DMS 273 (cell line): Measurements from ENCODE around the gene TMEM176B.
A peak's percentile ranks its signal among the peaks of the same experiment; 100 is the strongest.
"Not testable (repeated sequence)": the region's sequence is repeated elsewhere in the genome, so short reads cannot be mapped to it uniquely, and the experiment has no call there.

Experiments
- DNase-seq: peaks from one replicate; lab custom pipeline; 2025; ENCODE audit not compliant: unreplicated experiment; lab: John Stamatoyannopoulos, UW

Gene TMEM176B

GRCh38 chr7:150791746-150792452 lies 8.3 kb downstream of the TMEM176B start:
- DNase-seq, result no peak

- DNase-seq, result no peak
Observed at GRCh38 chr7:150791304-150791703, 8.9 kb downstream of the TMEM176B start.

GRCh38 chr7:150790416-150791075 lies 9.6 kb downstream of the TMEM176B start:
- DNase-seq, result no peak

GRCh38 chr7:150788474-150789269 lies 11.5 kb downstream of the TMEM176B start:
- DNase-seq, result peak; percentile 67

- peak; percentile 47 for DNase-seq
Observed at GRCh38 chr7:150787321-150788281, 12.6 kb downstream of the TMEM176B start.

- no peak for DNase-seq
Observed at GRCh38 chr7:150784954-150785353, 15.2 kb downstream of the TMEM176B start.

- DNase-seq, result no peak
Observed at GRCh38 chr7:150784120-150784736, 15.9 kb downstream of the TMEM176B start.

- DNase-seq, result no peak
Observed at GRCh38 chr7:150781961-150782360, 18.2 kb downstream of the TMEM176B start.

- no peak for DNase-seq
Observed at GRCh38 chr7:150781103-150781502, 19.1 kb downstream of the TMEM176B start.

GRCh38 chr7:150780292-150780691 lies 19.9 kb downstream of the TMEM176B start:
- no peak for DNase-seq

GRCh38 chr7:150778738-150779301 lies 21.3 kb downstream of the TMEM176B start:
- peak; percentile 95 for DNase-seq

GRCh38 chr7:150778014-150778737 lies 22.0 kb downstream of the TMEM176B start:
- no peak for DNase-seq

GRCh38 chr7:150774131-150774530 lies 26.0 kb downstream of the TMEM176B start:
- DNase-seq, result not testable (repeated sequence)

- DNase-seq, result no peak
Observed at GRCh38 chr7:150769768-150770167, 30.4 kb downstream of the TMEM176B start.

- DNase-seq, result no peak
Observed at GRCh38 chr7:150766334-150766709, 33.8 kb downstream of the TMEM176B start.

- no peak for DNase-seq
Observed at GRCh38 chr7:150759479-150759878, 40.7 kb downstream of the TMEM176B start.

- DNase-seq, result peak; percentile 60
Observed at GRCh38 chr7:150756858-150757257, 43.3 kb downstream of the TMEM176B start.

GRCh38 chr7:150756166-150756565 lies 44.0 kb downstream of the TMEM176B start:
- DNase-seq, result no peak

GRCh38 chr7:150755473-150756099 lies 44.6 kb downstream of the TMEM176B start:
- DNase-seq, result no peak
